Activated B cell treated with CpG ODN at 0.5 μM for 24 hours (primary cell): ENCODE measurements around the gene LIG3. TPM values are rescaled to one million over a fixed set of nuclear protein-coding genes. Genes with fewer than 3 reads are reported as not detected.

Experiments
- ATAC-seq: fragments of 200-7000 bp; cut with Tn5 transposase; one replicate; pipeline ENCODE4 v1.10.0; 2021; ENCODE audit warnings: low read depth, mild to moderate bottlenecking, moderate library complexity
- CTCF ChIA-PET: fragments of 350-600 bp; sonication (Branson Sonifier 250); formaldehyde crosslinking; loops from one replicate; lab custom pipeline; 2021; ENCODE audit warnings: antibody characterized with exemption; lab: Charles Lee
- POLR2A ChIA-PET: fragments of 350-600 bp; sonication (Branson Sonifier 250); formaldehyde crosslinking; loops from one replicate; lab custom pipeline; 2021; ENCODE audit warnings: antibody characterized with exemption; lab: Charles Lee
- DNase-seq: peaks from one replicate; pipeline ENCODE4 v3.0.0; 2022
- H3K27ac Mint-ChIP-seq: one replicate; pipeline ENCODE4 v1.8.0; 2020; ENCODE audit warnings: mixed read lengths
- H3K27me3 Mint-ChIP-seq: one replicate; pipeline ENCODE4 v1.8.0; 2021; ENCODE audit warnings: mixed read lengths
- H3K36me3 Mint-ChIP-seq: one replicate; pipeline ENCODE4 v1.8.0; 2021; ENCODE audit warnings: low read depth, mixed read lengths
- H3K4me1 Mint-ChIP-seq: one replicate; pipeline ENCODE4 v1.8.0; 2021; ENCODE audit warnings: mixed read lengths
- H3K4me3 Mint-ChIP-seq: one replicate; pipeline ENCODE4 v1.8.0; 2020; ENCODE audit warnings: mild to moderate bottlenecking, mixed read lengths
- H3K9me3 Mint-ChIP-seq: one replicate; pipeline ENCODE4 v1.8.0; 2020; ENCODE audit warnings: mixed read lengths
- intact Hi-C: fragments of 100-400 bp; cut with micrococcal nuclease; formaldehyde crosslinking; loops from one replicate; pipeline ENCODE4 v1.15.1; 2024
- total RNA-seq: library from RNA; stranded (reverse); gene quantifications from 2 replicates; pipeline ENCODE4 v1.2.3, GENCODE V29; 2022
- TF ChIP-seq, protein P1 (sequence below): fragments of 200-600 bp; IDR thresholded peaks from one replicate; pipeline ENCODE4 v1.8.0; 2022; ENCODE audit warnings: antibody characterized with exemption, mild to moderate bottlenecking

The LIG3 gene
- total RNA-seq, 1 donor from 2014 or later: 42.4 TPM

DNA sequence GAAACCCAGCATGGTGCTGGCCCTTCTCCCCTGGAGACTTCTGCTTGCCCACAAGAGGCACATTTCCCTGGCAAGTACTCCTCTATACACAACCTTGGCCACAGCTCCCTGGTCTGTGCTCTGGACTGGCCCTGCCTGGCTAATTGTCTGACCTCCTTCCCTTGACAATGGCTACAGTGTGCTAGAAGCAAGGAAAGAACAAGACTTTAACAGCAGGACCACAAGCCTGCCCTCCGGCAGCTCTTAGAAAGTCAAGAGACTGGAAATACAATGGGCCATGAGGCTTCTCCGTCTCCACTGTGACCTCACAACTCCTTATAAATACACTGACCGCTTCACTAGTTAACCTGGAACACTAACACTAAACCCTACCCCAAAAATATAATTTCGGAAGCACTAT, 36.7 kb downstream of the LIG3 start:
- Mint-ChIP-seq H3K36me3 (peaks cover 77% of the 10 kb centered on the region), H3K27me3 (no peaks in the 10 kb centered on the region)
- POLR2A ChIA-PET: no interaction called here

DNA sequence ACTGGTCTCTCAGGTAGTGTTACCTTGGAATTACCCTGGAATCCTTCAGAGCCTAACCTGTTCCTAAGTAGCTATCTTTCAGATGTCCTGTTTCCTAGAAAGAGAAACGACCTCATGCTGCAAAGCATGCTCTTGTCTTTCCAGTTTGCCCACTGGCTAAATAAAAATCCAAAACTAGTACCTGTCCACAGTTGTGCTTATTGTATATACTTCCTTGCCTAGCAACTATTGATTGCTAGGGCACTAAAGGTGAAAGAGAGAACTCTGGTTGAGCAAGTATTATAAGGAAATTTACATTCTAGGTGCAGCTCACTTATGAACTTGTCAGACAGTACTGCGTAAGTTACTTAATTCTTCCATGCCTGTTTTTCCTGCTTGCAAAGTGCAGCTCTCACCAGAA, 38.5 kb downstream of the LIG3 start:
- no peaks in the 10 kb centered on the region for H3K9me3 Mint-ChIP-seq
- POLR2A ChIA-PET: interaction anchor here (0.8 kb wide), 1 partner anchor 100 kb away, joined by 3 read pairs; no protein-coding TSS in a partner anchor
- TF ChIP-seq, protein P1, sequence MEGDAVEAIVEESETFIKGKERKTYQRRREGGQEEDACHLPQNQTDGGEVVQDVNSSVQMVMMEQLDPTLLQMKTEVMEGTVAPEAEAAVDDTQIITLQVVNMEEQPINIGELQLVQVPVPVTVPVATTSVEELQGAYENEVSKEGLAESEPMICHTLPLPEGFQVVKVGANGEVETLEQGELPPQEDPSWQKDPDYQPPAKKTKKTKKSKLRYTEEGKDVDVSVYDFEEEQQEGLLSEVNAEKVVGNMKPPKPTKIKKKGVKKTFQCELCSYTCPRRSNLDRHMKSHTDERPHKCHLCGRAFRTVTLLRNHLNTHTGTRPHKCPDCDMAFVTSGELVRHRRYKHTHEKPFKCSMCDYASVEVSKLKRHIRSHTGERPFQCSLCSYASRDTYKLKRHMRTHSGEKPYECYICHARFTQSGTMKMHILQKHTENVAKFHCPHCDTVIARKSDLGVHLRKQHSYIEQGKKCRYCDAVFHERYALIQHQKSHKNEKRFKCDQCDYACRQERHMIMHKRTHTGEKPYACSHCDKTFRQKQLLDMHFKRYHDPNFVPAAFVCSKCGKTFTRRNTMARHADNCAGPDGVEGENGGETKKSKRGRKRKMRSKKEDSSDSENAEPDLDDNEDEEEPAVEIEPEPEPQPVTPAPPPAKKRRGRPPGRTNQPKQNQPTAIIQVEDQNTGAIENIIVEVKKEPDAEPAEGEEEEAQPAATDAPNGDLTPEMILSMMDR: no peak
- no peak for DNase-seq
- ATAC-seq: no peak
- CTCF ChIA-PET: interaction anchor here (0.9 kb wide), 1 partner anchor 71 kb away, joined by 4 read pairs; no protein-coding TSS in a partner anchor
- H3K36me3 Mint-ChIP-seq: peaks cover 65% of the 10 kb centered on the region
- H3K4me1 Mint-ChIP-seq: peaks cover 12% of the 10 kb centered on the region
- H3K27me3 Mint-ChIP-seq: no peaks in the 10 kb centered on the region
- intact Hi-C loops: no loop called here
- no peak overlapping the region for H3K27ac Mint-ChIP-seq
- H3K4me3 Mint-ChIP-seq: no peak overlapping the region

More for the DNA sequence above, 36.7 kb downstream of the LIG3 start:
- no peak overlapping the region for H3K27ac Mint-ChIP-seq
- TF ChIP-seq, protein P1: no peak
- no peaks in the 10 kb centered on the region for H3K4me1 Mint-ChIP-seq
- no peaks in the 10 kb centered on the region for H3K9me3 Mint-ChIP-seq
- no peak overlapping the region for H3K4me3 Mint-ChIP-seq
- intact Hi-C loops: no loop called here
- CTCF ChIA-PET: no interaction called here
- ATAC-seq: no peak
- no peak for DNase-seq

DNA sequence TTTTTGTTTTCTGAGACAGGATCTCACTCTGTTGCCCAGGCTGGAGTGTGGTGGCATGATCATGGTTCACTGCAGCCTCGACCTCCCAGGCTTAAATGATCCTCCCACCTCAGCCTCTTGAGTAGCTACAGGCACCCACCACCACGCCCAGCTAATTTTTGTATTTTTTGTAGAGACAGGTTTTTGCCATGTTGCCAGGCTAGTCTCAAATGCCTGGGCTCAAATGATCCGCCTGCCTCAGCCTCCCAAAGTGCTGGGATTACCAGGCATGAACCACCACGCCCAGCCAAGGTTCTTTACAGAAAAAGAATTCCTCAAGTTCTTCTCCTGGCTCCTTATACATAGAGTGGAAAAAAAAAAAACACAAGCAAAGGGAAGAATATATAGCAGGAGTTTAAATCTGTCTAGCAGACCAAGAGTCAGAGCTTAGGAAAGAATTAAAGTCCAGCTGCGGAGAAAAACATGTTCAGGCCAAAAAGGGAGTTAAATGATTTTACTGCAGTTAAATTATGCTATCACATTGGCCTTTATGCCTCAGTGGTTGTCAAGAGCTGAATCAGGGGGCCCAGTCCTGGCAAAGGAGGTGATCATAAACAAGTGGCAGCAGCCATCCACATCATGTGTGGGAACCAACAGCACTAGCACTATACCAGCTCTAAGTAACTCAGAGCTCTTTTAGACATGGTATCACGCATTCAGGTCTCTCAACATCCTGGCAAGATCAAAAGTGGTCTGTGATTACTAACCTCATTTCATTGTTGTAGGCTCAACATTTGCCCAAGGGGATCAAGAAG, 39.3 kb downstream of the LIG3 start:
- Mint-ChIP-seq H3K27me3 (no peaks in the 10 kb centered on the region), H3K9me3 (no peaks in the 10 kb centered on the region), H3K4me3 (no peak overlapping the region), H3K4me1 (peaks cover 12% of the 10 kb centered on the region), H3K36me3 (peaks cover 59% of the 10 kb centered on the region), H3K27ac (no peak overlapping the region)
- ATAC-seq (no peak), DNase-seq (no peak)
- CTCF ChIA-PET: interaction anchor here (0.9 kb wide), 1 partner anchor 70 kb away, joined by 4 read pairs; no protein-coding TSS in a partner anchor
- POLR2A ChIA-PET: interaction anchor here (0.7 to 0.8 kb wide), 2 partner anchors 99 to 664 kb away, joined by 3 to 4 read pairs; no protein-coding TSS in a partner anchor
- intact Hi-C loops: loop anchor here (5.0 kb wide), 1 partner anchor 43 kb away; the partner anchor contains the start of gene RFFL
- TF ChIP-seq, protein P1: no peak

DNA sequence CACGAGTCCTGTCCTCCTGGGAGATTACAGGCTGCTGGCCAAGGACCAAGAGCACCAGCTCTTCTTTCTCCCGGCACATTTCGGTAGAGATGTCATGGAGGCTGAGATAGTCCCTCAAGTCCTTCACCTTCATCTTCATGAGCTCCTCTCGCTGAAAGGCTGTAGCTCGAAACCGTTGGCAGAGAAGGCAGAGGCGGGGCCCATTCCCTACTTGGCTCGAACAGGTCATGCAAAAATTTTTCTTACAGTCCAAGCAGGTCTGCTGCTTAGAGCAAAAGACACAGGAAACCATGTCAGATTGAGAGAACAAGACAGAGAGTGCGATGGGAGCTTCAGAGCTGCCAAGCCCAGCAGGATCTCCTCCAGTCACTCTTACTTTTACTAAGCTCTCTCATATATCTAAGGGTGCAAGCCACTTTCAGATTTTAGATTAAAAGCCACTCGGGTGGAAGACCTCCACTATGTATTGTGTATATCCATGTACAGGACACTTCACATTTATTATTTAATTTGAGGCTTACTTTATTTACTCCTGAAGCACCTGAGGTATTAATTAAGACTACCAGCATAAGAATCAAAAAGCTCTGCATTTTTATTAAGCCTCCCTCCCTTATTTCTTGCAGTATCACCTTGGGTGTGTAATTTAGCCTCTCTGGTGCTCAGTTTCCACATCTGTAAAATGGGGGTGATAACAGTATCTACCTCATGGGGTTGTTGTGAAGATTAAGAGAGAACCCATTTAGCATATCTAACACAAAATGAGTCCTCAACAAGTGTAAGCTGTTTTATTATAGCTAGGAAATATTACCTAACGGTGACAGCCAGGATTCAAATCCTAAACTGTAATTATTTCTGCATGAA, 41.4 kb downstream of the LIG3 start:
- no peak overlapping the region for H3K4me3 Mint-ChIP-seq
- no peak for ATAC-seq
- CTCF ChIA-PET: interaction anchor here (0.6 to 1.7 kb wide), 6 partner anchors 22 to 97 kb away, joined by 3 to 6 read pairs (median 4); no protein-coding TSS in a partner anchor
- TF ChIP-seq, protein P1: no peak
- H3K27ac Mint-ChIP-seq: no peak overlapping the region
- intact Hi-C loops: loop anchor here (5.0 kb wide), 1 partner anchor 41 kb away; the partner anchor contains the start of gene RFFL
- DNase-seq: no peak
- H3K36me3 Mint-ChIP-seq: peaks cover 55% of the 10 kb centered on the region
- H3K27me3 Mint-ChIP-seq: no peaks in the 10 kb centered on the region
- peaks cover 12% of the 10 kb centered on the region for H3K4me1 Mint-ChIP-seq
- POLR2A ChIA-PET: interaction anchor here (0.9 to 1.9 kb wide), 2 partner anchors 41 to 67 kb away, joined by 3 to 6 read pairs; no protein-coding TSS in a partner anchor
- H3K9me3 Mint-ChIP-seq: no peaks in the 10 kb centered on the region
